GM13976 (cell line): ENCODE results near the gene BEST3.
"Not testable (repeated sequence)": the region's sequence is repeated elsewhere in the genome, so short reads cannot be mapped to it uniquely, and the experiment has no call there.

ENCODE experiments used
- DNase-seq: peaks from one replicate; pipeline ENCODE4 v3.0.0; 2012; ENCODE audit warnings: low spot score
- CTCF ChIP-seq: IDR thresholded peaks from 2 replicates; pipeline ENCODE4 v1.5.1; 2012; ENCODE audit warnings: borderline replicate concordance, mild to moderate bottlenecking; ENCODE audit not compliant: insufficient read depth; ENCODE audit errors: extremely low read depth, missing control alignments, control extremely low read depth
- in situ Hi-C: fragments of 300-500 bp; cut with MboI; formaldehyde crosslinking; loops from one replicate; pipeline ENCODE4 v1.12.0; 2022; ENCODE audit warnings: low sequenced_read_pairs, mixed read lengths, inconsistent platforms; ENCODE audit not compliant: unreplicated experiment

The BEST3 gene

GRCh38 chr12:69610126-69610525 lies 89.0 kb downstream of the BEST3 start:
- no peak for TF ChIP-seq CTCF
- DNase-seq = no peak
- in situ Hi-C loops = no loop called here

GRCh38 chr12:69608114-69608513 lies 91.0 kb downstream of the BEST3 start:
- in situ Hi-C loops = no loop called here
- no peak for TF ChIP-seq CTCF
- no peak for DNase-seq

GRCh38 chr12:69604275-69604674 lies 94.8 kb downstream of the BEST3 start:
- in situ Hi-C loops, DNase-seq: not testable (repeated sequence)
